Right atrium auricular region (tissue), 2 donors: ENCODE results near the gene MTMR12. TPM values are rescaled to one million over a fixed set of nuclear protein-coding genes. Genes with fewer than 3 reads are reported as not detected.

ENCODE experiments used
- DNase-seq: peaks from one replicate; pipeline ENCODE4 v3.0.0-alpha.2; 2019; ENCODE audit warnings: low spot score
- H3K27ac ChIP-seq, 2 donors: fragments of 200-600 bp; sonication (generic); 1 replicate in 1 of 2; 2 replicates in 1 of 2; pipeline ENCODE4 v1.5.1; 2016 to 2019
- H3K27me3 ChIP-seq, 2 donors: fragments of 200-600 bp; sonication (generic); one replicate each; pipeline versions ENCODE4 v1.5.1 to v1.6.0; 2017 to 2019
- H3K36me3 ChIP-seq: fragments of 200-600 bp; sonication (generic); one replicate; pipeline ENCODE4 v1.5.1; 2016
- H3K4me1 ChIP-seq, 2 donors: fragments of 200-600 bp; sonication (generic); one replicate each; pipeline versions ENCODE4 v1.5.1 to v1.6.0; 2017 to 2019
- H3K4me3 ChIP-seq, 2 donors: fragments of 200-600 bp; sonication (generic); 1 replicate in 1 of 2; 2 replicates in 1 of 2; pipeline ENCODE4 v1.5.1; 2017 to 2019; ENCODE audit warnings: mild to moderate bottlenecking in 1 of 2, moderate library complexity in 1 of 2
- H3K9me3 ChIP-seq, 2 donors: fragments of 200-600 bp; sonication (generic); one replicate each; pipeline ENCODE4 v1.5.1; 2019
- CTCF ChIP-seq, 2 donors: fragments of 200-600 bp; sonication (generic); IDR thresholded peaks; one replicate each; pipeline ENCODE4 v1.5.1; 2019; ENCODE audit warnings: antibody characterized with exemption in 2 of 2
- total RNA-seq, 2 donors: library from RNA; depleted of rRNA; stranded (reverse); fragments of >200 nt; gene quantifications; one replicate each; pipeline ENCODE4 v1.1.0, GENCODE V29; 2016

The MTMR12 gene
- total RNA-seq, 2 donors from 2014 or later: 12.6 to 25.5 TPM

- no peak overlapping the region for H3K27ac ChIP-seq
- TF ChIP-seq CTCF (IDR thresholded peaks at IDR 0.05): no peak
- H3K4me1 ChIP-seq: peaks cover 0 to 39% of the 10 kb centered on the region in 2 donors
- no peaks in the 10 kb centered on the region for H3K27me3 ChIP-seq
- DNase-seq: no peak
- peaks cover 6% of the 10 kb centered on the region for H3K36me3 ChIP-seq
- H3K4me3 ChIP-seq: no peak overlapping the region
- no peaks in the 10 kb centered on the region for H3K9me3 ChIP-seq
Measured at GRCh38 chr5:32279223-32279622, 33.5 kb downstream of the MTMR12 start.

- Histone ChIP-seq H3K27ac (peak overlapping the region in 1 of 2 donors; percentile 24), H3K4me3 (no peak overlapping the region), H3K27me3 (no peaks in the 10 kb centered on the region), H3K4me1 (peaks cover 0 to 39% of the 10 kb centered on the region in 2 donors), H3K9me3 (no peaks in the 10 kb centered on the region), H3K36me3 (peaks cover 14% of the 10 kb centered on the region)
- TF ChIP-seq CTCF (IDR thresholded peaks at IDR 0.05): no peak
- no peak for DNase-seq
Measured at GRCh38 chr5:32278406-32278805, 34.3 kb downstream of the MTMR12 start.

- Histone ChIP-seq H3K27ac (peak overlapping the region in 1 of 2 donors; percentile 24), H3K4me3 (no peak overlapping the region), H3K9me3 (no peaks in the 10 kb centered on the region), H3K36me3 (peaks cover 20% of the 10 kb centered on the region), H3K27me3 (no peaks in the 10 kb centered on the region), H3K4me1 (peaks cover 0 to 39% of the 10 kb centered on the region in 2 donors)
- DNase-seq: no peak
- no peak for TF ChIP-seq CTCF (IDR thresholded peaks at IDR 0.05)
Measured at GRCh38 chr5:32277798-32278197, 34.9 kb downstream of the MTMR12 start.

- Histone ChIP-seq H3K4me1 (peaks cover 0 to 39% of the 10 kb centered on the region in 2 donors), H3K27ac (peak overlapping the region; percentile 49 to 60), H3K4me3 (no peak overlapping the region)
Measured at GRCh38 chr5:32276173-32276853, 36.4 kb downstream of the MTMR12 start.

GRCh38 chr5:32275396-32275741 lies 37.4 kb downstream of the MTMR12 start:
- no peak for TF ChIP-seq CTCF (IDR thresholded peaks at IDR 0.05)
- Histone ChIP-seq H3K27ac (peak overlapping the region; percentile 27 to 60), H3K4me1 (peaks cover 0 to 39% of the 10 kb centered on the region in 2 donors), H3K36me3 (peaks cover 39% of the 10 kb centered on the region), H3K9me3 (no peaks in the 10 kb centered on the region), H3K27me3 (no peaks in the 10 kb centered on the region), H3K4me3 (no peak overlapping the region)
- DNase-seq: no peak

More at GRCh38 chr5:32276173-32276853, 36.4 kb downstream of the MTMR12 start:
- Histone ChIP-seq H3K9me3 (no peaks in the 10 kb centered on the region), H3K36me3 (peaks cover 35% of the 10 kb centered on the region), H3K27me3 (no peaks in the 10 kb centered on the region)
- no peak for TF ChIP-seq CTCF (IDR thresholded peaks at IDR 0.05)
- DNase-seq: no peak
